Measurements from ENCODE around the gene ARID3B.
"Not testable (repeated sequence)": the region's sequence is repeated elsewhere in the genome, so short reads cannot be mapped to it uniquely, and the experiment has no call there.

DNA sequence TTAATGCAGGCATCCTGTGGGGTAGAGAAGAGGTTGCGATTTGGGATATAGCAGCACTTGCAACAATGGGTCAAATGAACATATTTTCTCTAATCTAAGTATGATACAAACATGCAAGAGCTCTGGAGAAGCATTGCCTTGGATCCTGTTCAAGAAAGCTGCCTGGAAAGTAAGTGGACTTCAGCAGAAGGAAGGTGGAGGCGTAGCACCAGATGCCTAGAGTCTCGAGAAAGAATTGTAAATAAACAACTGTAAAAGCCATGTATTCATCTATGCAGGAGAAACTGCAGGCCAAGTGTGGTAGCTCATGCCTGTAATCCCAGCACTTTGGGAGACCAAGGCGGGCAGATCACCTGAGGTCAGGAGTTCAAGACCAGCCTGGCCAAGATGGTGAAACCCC lies 27.0 kb upstream of the ARID3B start:
- not testable (repeated sequence) for TF ChIP-seq POLR2AphosphoS5 (IDR thresholded peaks at IDR 0.05; ENCODE audit: borderline replicate concordance, low read depth, low read length); EZH2 (IDR thresholded peaks at IDR 0.05)

Measured in SK-N-MC (cell line).